GM12878 (cell line): ENCODE results near the gene GOLGA6L2.

Experiments
- CTCF ChIP-seq, 3 experiments: IDR thresholded peaks in 2 of 3; conservative IDR thresholded peaks in 1 of 3; 2 replicates each; pipeline ENCODE4 v1.5.1; 2011; ENCODE audit warnings: low read depth in 3 of 3, low read length in 3 of 3, mild to moderate bottlenecking in 3 of 3, control low read depth in 2 of 3, moderate library complexity in 2 of 3, inconsistent platforms in 1 of 3, mixed read lengths in 1 of 3; ENCODE audit not compliant: control insufficient read depth in 2 of 3, insufficient read depth in 1 of 3; ENCODE audit errors: extremely low read depth in 1 of 3
- HDGF ChIP-seq: fragments of 450-650 bp; IDR thresholded peaks from 2 replicates; pipeline ENCODE4 v1.6.1; 2016; ENCODE audit warnings: antibody characterized with exemption
- POLR2A ChIP-seq: IDR thresholded peaks from 2 replicates; pipeline ENCODE4 v1.6.1; 2011; ENCODE audit warnings: low read depth, mild to moderate bottlenecking, low read length

DNA sequence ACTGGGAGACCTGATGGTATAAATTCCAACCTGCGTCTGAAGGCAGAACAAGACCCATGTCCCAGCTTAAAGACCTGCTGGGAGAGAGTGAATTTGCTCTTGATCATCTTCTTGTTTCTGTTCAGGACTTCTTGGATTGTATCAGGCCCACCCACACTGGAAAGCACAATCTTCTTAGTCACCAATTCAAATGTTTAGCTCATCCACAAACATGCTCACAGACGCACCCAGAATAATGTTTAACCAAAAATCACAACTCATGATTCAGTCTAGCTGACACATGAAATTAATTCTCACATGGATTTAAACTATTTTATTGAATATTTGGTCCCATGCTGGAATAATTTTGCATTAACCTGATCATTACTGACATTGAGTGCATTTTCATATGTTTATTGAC lies 37.8 kb upstream of the GOLGA6L2 start:
- TF ChIP-seq HDGF (no peak), CTCF (IDR thresholded peaks at IDR 0.05 in 2 of 3, conservative IDR thresholded peaks at IDR 0.05 in 1 of 3; ENCODE audit: control insufficient read depth in 2 of 3, extremely low read depth in 1 of 3, insufficient read depth in 1 of 3, low read depth in 3 of 3, low read length in 3 of 3) (no peak), POLR2A (no peak)
